ENCODE results near the gene SNRPD2.
"Not testable (repeated sequence)": the region's sequence is repeated elsewhere in the genome, so short reads cannot be mapped to it uniquely, and the experiment has no call there.

SNRPD2 gene

GRCh38 chr19:45705115-45705514 lies 13.4 kb upstream of the SNRPD2 start:
- DNase-seq (ENCODE audit: low spot score): peak; percentile 38

DNA sequence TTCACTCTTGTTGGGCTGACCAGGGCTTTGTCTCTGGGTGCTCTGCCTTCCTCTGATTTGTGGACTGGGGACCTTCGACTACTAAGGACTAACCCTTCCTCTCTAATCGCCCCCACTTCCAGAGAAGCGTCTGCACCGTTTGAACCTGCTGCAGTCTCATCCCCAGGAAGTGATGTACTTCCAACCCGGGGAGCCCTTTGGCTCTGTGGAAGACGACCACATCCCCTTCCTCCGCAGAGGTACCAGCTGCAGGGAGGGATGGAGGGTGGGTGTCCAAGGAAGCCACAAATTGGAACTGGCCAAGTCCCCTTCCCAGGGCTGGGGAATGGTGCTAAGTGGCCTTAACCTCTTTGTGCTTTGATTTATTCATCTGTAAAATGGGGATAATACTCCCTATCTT lies 9.9 kb upstream of the SNRPD2 start:
- DNase-seq (ENCODE audit: low spot score): no peak

DNA sequence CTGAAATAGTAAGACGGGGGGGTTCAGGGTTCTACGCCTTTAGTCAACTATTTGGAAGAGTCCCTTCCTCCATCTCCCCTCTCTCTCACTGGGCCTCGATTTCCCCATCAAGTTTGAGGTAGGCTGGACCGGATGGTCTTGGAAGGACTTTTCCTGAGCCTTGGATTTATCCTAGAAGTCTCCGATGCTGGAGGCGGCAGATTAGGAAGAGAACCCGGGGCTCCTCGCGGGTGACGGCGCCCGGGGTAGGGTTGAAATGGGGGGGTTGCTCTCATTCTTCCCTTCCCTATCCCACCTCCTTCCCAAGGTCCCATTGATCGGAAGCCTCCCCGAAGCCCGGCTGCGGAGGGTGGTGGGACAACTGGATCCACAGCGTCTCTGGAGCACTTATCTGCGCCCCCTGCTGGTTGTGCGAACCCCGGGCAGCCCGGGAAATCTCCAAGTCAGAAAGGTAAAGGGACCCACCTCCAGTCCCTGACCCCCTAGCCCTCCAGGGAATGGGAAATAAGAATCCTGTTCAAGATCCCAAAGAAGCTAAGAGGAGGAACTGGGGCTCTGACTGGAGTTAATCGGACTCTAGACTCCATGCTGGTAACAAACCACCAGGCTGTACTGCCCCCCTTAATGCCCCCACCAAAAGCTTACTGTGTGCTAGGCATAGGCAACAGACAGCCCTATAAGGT lies 1.5 kb upstream of the SNRPD2 start:
- DNase-seq (ENCODE audit: low spot score): peak; percentile 81

DNA sequence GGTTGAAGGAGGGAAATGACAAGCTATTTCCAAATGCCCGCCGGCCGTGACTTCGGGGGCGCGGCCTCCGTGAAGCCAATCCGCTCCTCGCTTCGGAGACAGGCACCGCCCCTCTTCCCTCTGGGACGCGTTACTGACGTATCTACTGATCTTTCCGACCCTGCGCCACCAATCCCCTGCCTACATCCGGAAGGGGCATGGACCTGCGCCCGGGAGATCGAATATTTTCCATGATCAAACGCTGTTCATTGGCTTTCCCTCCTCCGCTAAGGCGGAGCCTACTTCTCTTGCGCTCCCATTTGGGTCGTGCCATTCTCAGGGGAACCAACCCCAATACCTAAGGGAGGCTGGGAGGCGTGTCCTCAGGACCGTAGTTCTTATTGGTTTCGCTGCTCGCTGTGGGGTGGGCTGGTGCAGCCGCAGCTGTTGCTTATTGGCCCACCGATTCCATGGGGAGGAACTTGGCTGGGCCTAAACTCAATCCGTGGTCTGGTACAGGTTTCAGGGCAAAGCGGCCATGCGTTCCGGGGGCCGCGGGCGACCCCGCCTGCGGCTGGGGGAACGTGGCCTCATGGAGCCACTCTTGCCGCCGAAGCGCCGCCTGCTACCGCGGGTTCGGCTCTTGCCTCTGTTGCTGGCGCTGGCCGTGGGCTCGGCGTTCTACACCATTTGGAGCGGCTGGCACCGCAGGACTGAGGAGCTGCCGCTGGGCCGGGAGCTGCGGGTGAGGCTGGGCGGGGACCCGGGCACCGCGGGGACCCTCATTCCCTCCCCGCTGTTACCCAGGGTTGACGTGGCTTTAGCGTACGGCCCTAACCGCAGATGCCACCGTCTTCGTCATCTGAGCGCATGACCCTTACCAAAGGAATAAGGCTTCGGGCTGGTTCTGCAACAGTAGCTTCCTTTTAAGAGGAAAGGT lies 693 bp upstream of the SNRPD2 start, which contains the start of gene QPCTL:
Gene QPCTL, plus strand, starts transcription at position 480 of the 919 bp plus-strand sequence. Its CDS starts 38 bp downstream, at position 518.
- DNase-seq (ENCODE audit: low spot score): peak; percentile 100

DNA sequence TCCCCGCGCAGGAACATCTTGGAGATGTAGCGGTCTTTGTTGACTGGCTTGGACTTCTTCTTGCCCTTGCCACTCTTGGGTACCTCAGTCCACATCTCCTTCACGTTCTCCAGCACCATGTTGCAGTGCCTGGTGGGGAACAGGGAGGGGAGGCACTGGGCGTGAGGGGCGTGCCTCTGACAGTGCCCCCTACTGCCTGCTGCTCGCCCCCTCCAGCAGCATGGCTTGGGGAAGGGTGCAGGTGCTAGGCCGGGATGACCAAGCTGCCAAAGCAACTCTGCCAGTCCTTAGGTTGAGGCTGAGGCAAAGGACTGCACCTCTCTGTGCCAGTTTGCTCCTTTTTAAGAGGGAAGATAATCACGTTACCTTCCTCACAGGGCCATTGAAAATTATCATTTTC lies 4.2 kb downstream of the SNRPD2 start:
- no peak for DNase-seq (ENCODE audit: low spot score)

GRCh38 chr19:45685045-45685444 lies 6.7 kb downstream of the SNRPD2 start:
- DNase-seq (ENCODE audit: low spot score): not testable (repeated sequence)

- no peak for DNase-seq (ENCODE audit: low spot score)
These were observed 8.8 kb downstream of the SNRPD2 start for GRCh38 chr19:45682908-45683307.

- no peak for DNase-seq (ENCODE audit: low spot score)
These were observed 9.6 kb downstream of the SNRPD2 start for GRCh38 chr19:45682117-45682516.

DNA sequence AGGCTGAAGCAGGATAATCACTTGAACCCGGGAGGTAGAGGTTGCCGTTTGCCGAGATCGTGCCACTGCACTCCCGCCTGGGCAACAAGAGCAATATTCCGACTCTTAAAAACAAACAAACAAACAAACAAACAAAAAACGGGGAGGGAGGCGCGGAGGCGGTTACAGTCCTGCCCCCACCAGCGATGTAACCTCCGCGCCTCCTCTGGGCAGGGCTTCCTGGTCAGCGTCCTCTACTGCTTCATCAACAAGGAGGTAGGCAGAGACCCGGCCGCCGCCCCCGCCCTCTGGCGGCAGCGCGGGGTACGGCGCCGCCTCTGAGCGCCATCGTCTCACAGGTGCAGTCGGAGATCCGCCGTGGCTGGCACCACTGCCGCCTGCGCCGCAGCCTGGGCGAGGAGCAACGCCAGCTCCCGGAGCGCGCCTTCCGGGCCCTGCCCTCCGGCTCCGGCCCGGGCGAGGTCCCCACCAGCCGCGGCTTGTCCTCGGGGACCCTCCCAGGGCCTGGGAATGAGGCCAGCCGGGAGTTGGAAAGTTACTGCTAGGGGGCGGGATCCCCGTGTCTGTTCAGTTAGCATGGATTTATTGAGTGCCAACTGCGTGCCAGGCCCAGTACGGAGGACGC lies 10.2 kb downstream of the SNRPD2 start:
- DNase-seq (ENCODE audit: low spot score): peak; percentile 92

DNA sequence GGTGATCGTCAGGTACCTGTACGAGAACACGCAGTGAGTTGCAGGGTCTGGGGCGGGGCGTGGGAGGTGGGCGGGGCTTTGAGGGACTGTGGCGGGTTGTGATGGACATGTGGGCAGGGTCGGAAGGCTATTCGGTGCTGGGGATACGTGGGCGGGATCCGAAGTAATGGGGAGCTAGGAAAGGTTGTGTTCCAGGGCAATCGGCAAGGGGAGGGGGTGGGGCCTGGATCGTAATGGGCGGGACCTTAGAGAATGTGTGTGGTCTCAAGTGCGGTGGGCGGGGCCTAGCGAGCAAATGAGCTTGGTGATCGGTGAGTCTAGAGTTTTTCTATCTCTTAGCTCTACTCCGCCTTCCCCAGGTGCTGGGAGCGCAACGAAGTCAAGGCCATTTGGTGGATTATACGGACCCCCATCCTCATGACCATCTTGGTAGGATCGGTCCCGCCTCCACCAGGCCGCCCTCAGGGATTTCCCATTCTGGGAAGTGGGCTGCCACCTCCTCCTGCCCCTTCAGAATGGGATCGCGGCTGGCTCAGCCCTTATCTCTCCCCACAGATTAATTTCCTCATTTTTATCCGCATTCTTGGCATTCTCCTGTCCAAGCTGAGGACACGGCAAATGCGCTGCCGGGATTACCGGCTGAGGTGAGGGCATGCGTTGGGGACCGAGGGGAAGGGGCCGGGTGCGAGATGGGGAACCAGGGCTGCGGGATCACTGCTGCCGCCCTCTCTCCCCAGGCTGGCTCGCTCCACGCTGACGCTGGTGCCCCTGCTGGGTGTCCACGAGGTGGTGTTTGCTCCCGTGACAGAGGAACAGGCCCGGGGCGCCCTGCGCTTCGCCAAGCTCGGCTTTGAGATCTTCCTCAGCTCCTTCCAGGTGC lies 14.2 kb downstream of the SNRPD2 start:
- peak; percentile 98 for DNase-seq (ENCODE audit: low spot score)

DNA sequence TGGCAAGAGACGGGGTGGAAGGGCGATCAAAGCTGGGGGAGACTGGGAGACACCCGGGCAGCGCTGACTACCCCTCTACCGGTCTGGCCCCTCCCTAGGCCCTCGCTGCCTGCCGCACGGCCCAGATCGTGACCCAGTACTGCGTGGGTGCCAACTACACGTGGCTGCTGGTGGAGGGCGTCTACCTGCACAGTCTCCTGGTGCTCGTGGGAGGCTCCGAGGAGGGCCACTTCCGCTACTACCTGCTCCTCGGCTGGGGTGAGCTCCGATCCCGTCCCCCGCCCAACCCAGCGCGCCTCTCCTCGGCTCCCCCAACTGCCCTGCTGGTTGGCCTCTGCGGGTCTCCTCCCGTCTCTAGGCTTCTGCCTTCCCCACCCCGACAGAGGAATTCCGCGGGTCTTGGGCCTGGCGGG lies 14.9 kb downstream of the SNRPD2 start:
- no peak for DNase-seq (ENCODE audit: low spot score)

DNA sequence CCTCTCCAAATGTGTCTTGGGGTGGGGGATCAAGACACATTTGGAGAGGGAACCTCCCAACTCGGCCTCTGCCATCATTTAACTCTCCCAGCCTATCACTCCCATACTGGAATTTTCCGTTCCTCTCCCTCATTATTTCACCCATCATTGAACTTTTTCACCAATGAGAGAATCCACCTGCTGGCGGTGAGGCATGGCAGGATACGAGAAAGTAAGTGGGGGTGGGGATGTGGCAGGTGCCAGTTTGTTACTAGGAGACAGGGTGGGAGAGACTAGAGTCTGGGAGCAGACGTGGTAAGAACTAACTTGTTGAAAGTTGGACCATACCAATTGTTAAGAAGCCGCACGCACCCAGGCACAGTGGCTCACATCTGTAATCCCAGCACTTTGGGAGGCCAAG lies 16.8 kb downstream of the SNRPD2 start:
- DNase-seq (ENCODE audit: low spot score): no peak

GRCh38 chr19:45670670-45671453 lies 20.9 kb downstream of the SNRPD2 start:
- peak; percentile 73 for DNase-seq (ENCODE audit: low spot score)

DNA sequence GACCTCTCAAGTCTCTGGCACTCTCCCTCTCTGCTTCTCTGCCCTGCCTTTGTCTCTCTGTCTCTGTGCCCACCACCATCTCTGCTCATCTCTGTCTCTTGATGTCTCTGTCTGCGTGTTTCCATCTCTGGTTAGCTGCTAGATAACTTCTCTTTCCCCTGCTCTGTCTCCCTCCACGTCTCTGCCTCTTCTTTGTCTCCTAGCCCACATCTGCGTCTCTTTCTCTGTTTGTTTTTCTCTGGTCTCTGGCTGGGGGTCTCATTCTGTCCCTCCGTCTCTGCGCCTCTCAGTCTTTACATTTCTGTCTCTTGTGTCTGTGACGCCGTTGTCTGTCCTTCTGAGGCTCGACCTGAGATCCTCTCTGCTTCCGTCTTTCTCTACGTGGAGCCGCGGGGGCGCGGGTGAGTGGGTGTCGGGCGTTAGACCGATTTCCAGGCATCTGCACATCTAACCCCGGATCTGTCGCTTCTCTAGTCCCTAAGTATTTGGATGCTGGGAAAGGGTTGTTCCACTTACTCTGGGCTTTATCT lies 23.3 kb downstream of the SNRPD2 start:
- DNase-seq (ENCODE audit: low spot score): peak; percentile 66

GRCh38 chr19:45667620-45668341 lies 24.0 kb downstream of the SNRPD2 start, which contains the start of gene GIPR:
GIPR (plus strand) TSS chr19:45668221; CDS start chr19:45669521, 1,300 bp downstream.
- DNase-seq (ENCODE audit: low spot score): peak; percentile 65

DNA sequence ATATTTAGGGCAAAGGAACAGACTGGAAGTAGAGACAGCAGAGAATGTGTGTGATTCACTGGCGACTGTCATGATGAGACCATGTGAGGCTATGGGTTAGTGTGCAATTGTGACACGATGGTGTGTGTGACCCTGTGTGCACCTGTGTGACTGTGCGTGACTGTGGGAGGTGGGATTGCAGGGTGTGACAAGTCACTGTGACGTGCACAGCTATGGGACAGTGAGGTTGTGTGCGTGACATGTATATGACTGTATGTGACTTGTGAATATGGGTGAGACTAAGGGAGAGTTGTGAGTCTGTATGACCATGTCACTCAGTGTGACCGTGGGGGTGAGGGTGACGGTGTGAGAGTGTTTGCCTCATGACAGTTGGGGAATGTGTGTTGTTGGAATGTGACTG lies 27.2 kb downstream of the SNRPD2 start:
- DNase-seq (ENCODE audit: low spot score): no peak

DNA sequence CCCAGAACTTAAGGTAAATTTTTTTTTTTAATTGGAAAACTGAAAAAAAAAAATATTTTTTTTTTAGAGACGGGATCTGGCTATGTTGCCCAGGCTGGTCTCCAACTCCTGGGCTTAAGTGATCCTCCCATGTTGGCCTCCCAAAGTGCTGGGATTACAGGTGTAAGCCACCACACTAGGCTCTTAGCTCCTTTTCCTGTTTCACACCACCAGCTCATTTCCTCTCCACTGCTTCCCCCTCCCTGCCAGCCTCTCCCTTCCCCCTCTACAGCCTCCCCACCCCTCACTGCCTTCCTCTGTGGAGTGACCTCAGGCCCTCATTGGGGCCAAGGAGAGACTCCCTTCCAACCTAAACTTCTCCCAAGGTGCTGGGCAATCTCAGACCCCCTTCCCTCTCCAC lies 28.0 kb downstream of the SNRPD2 start:
- no peak for DNase-seq (ENCODE audit: low spot score)

DNA sequence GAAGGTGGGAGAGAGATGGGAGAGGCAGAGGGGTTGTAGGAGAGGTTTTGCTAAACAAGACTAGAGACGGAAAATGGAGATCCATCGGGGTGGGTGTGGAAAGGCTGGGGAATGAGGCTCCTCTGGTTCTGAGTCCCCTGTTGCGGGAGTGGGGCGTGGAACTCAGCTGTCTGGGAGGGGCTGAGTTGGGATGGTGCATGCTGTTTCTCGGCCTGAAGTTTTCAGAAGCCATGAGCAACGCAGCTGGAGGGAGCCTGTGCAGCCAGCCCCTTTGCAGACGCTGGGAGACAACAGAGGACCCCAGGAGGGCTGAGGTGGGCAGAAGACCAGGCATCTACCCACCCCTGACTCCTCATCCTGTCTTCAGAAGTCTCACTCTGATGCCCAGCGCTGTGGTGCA lies 31.1 kb downstream of the SNRPD2 start:
- DNase-seq (ENCODE audit: low spot score): no peak

GRCh38 chr19:45659096-45659729 lies 32.5 kb downstream of the SNRPD2 start:
- DNase-seq (ENCODE audit: low spot score): no peak

Data from NAMALWA (cell line).